HepG2 (cell line): ENCODE measurements around the gene DUSP5. TPM values are rescaled to one million over a fixed set of nuclear protein-coding genes. Genes with fewer than 3 reads are reported as not detected.

Source experiments
- ATAC-seq: fragments of 200-7000 bp; cut with Tn5 transposase; 3 replicates; pipeline ENCODE4 v1.9.1; 2020; ENCODE audit warnings: mild to moderate bottlenecking, moderate library complexity
- BruUV-seq: library from RNA; stranded (reverse); fragments of 400-500 nt; replicated peaks from 2 replicates; lab custom pipeline; 2021; lab: Mats Ljungman, UMichigan
- CTCF ChIA-PET: fragments of 300-600 bp; formaldehyde crosslinking; extraction: SDS; loops from one replicate; lab custom pipeline; 2021; ENCODE audit warnings: low total read pairs, inconsistent platforms, low intra/inter-chr PET ratio; lab: Yijun Ruan, JAX
- POLR2A ChIA-PET: fragments of 350-600 bp; sonication (Branson Sonifier 250); formaldehyde crosslinking; loops from one replicate; lab custom pipeline; 2020; ENCODE audit warnings: antibody characterized with exemption, inconsistent platforms; lab: Yijun Ruan, JAX
- DNase-seq: peaks from one replicate; pipeline ENCODE4 v3.0.0-alpha.2; 2015; ENCODE audit warnings: low spot score
- FAIRE-seq: peaks from 3 replicates; lab custom pipeline; 2011; peaks lifted over from hg19 to GRCh38; lab: Jason Lieb, UNC
- H2AFZ ChIP-seq: one replicate; pipeline ENCODE4 v1.6.1; 2011; ENCODE audit warnings: low read length, inconsistent platforms
- H3K27ac ChIP-seq: fragments of 300-600 bp; 3 replicates; pipeline ENCODE4 v1.8.0; 2011; ENCODE audit warnings: mixed run types, mild to moderate bottlenecking, mixed read lengths, low read length, inconsistent platforms; ENCODE audit not compliant: insufficient read depth; ENCODE audit errors: extremely low read length
- H3K27me3 ChIP-seq, 2 experiments: fragments of 200-600 bp in 1 of 2; 2 replicates in 1 of 2; 3 replicates in 1 of 2; pipeline versions ENCODE4 v1.6.0 to v1.8.0; 2011; ENCODE audit warnings: low read length in 2 of 2, mild to moderate bottlenecking in 2 of 2, moderate library complexity in 2 of 2, inconsistent platforms in 1 of 2; ENCODE audit not compliant: insufficient read depth in 2 of 2, control insufficient read depth in 1 of 2
- H3K36me3 ChIP-seq, 2 experiments: fragments of 200-600 bp in 1 of 2; replicated peaks in 1 of 2; 2 replicates in 1 of 2; 3 replicates in 1 of 2; pipeline versions ENCODE4 v1.5.1 to v1.8.0; 2011; ENCODE audit warnings: low read length in 2 of 2, inconsistent platforms in 1 of 2; ENCODE audit not compliant: insufficient read depth in 2 of 2, control insufficient read depth in 1 of 2
- H3K4me1 ChIP-seq: 2 replicates; pipeline ENCODE4 v1.5.1; 2012; ENCODE audit warnings: low read length, inconsistent platforms; ENCODE audit not compliant: insufficient read depth
- H3K4me2 ChIP-seq: 2 replicates; pipeline ENCODE4 v1.6.0; 2011; ENCODE audit warnings: low read depth, low read length, inconsistent platforms
- H3K4me3 ChIP-seq, 3 experiments: fragments of 200-600 bp in 1 of 3; sonication (generic), shearing (Covaris generic) in 1 of 3; replicated peaks in 1 of 3; 2 replicates each; pipeline ENCODE4 v1.5.1; 2011 to 2016; ENCODE audit warnings: low read length in 3 of 3, inconsistent platforms in 2 of 3, low read depth in 2 of 3, mild to moderate bottlenecking in 2 of 3, control low read depth in 1 of 3, mixed read lengths in 1 of 3; ENCODE audit not compliant: insufficient read depth in 1 of 3
- H3K79me2 ChIP-seq: one replicate; pipeline ENCODE4 v1.6.1; 2011; ENCODE audit warnings: low read length, inconsistent platforms; ENCODE audit not compliant: insufficient read depth
- H3K9ac ChIP-seq: 2 replicates; pipeline ENCODE4 v1.6.0; 2011; ENCODE audit warnings: mild to moderate bottlenecking, low read depth, low read length, inconsistent platforms; ENCODE audit not compliant: insufficient read depth
- H3K9me3 ChIP-seq: 2 replicates; pipeline ENCODE4 v1.5.1; 2012; ENCODE audit warnings: mild to moderate bottlenecking, low read length
- H4K20me1 ChIP-seq: 2 replicates; pipeline ENCODE4 v1.6.0; 2011; ENCODE audit warnings: inconsistent platforms, mild to moderate bottlenecking, low read length, moderate library complexity; ENCODE audit not compliant: insufficient read depth
- EZH2 ChIP-seq: conservative IDR thresholded peaks from 2 replicates; pipeline ENCODE4 v1.6.1; 2012; ENCODE audit warnings: mild to moderate bottlenecking, low read depth, low read length, moderate library complexity
- GRHL1 ChIP-seq: sonication (generic); formaldehyde crosslinking; conservative IDR thresholded peaks from 2 replicates; pipeline ENCODE4 v1.8.0; 2022; ENCODE audit warnings: missing genetic modification reagents
- HDAC2 ChIP-seq: sonication (generic); formaldehyde crosslinking; IDR thresholded peaks from 2 replicates; pipeline ENCODE4 v1.4.0; 2020; ENCODE audit warnings: missing genetic modification reagents
- HIVEP1 ChIP-seq: sonication (generic); formaldehyde crosslinking; IDR thresholded peaks from 2 replicates; pipeline ENCODE4 v1.4.0; 2020; ENCODE audit warnings: mild to moderate bottlenecking, missing genetic modification reagents
- HOXA9 ChIP-seq: sonication (generic); formaldehyde crosslinking; IDR thresholded peaks from 2 replicates; pipeline ENCODE4 v1.8.1; 2022; ENCODE audit warnings: missing genetic modification reagents, mild to moderate bottlenecking, moderate library complexity, borderline replicate concordance
- IRF9 ChIP-seq: sonication (generic); formaldehyde crosslinking; IDR thresholded peaks from 2 replicates; pipeline ENCODE4 v1.8.0; 2022; ENCODE audit warnings: missing genetic modification reagents, mild to moderate bottlenecking, borderline replicate concordance
- MED1 ChIP-seq: sonication (generic); formaldehyde crosslinking; IDR thresholded peaks from 2 replicates; pipeline ENCODE4 v1.4.0; 2020; ENCODE audit warnings: missing genetic modification reagents
- MTA3 ChIP-seq: sonication (generic); formaldehyde crosslinking; IDR thresholded peaks from 2 replicates; pipeline ENCODE4 v1.4.0; 2020; ENCODE audit warnings: missing genetic modification reagents
- RAD51 ChIP-seq: fragments of 450-650 bp; IDR thresholded peaks from 2 replicates; pipeline ENCODE4 v1.6.1; 2016; ENCODE audit warnings: borderline replicate concordance
- RBM22 ChIP-seq: fragments of 200-400 bp; formaldehyde crosslinking; optimal IDR thresholded peaks from 2 replicates; pipeline ENCODE3; 2017; ENCODE audit warnings: mild to moderate bottlenecking, low read length, moderate library complexity
- SNRNP70 ChIP-seq: fragments of 200-400 bp; formaldehyde crosslinking; IDR thresholded peaks from 2 replicates; pipeline ENCODE4 v1.6.1; 2017; ENCODE audit warnings: mild to moderate bottlenecking, low read depth, low read length, moderate library complexity
- TBX3 ChIP-seq: fragments of 450-650 bp; IDR thresholded peaks from 2 replicates; pipeline ENCODE4 v1.6.1; 2017; ENCODE audit warnings: antibody characterized with exemption, mild to moderate bottlenecking, inconsistent platforms, borderline replicate concordance
- ZBTB42 ChIP-seq: sonication (generic); formaldehyde crosslinking; IDR thresholded peaks from 2 replicates; pipeline ENCODE4 v1.5.0; 2020; ENCODE audit warnings: mild to moderate bottlenecking, missing genetic modification reagents
- ZNF549 ChIP-seq: sonication (generic); formaldehyde crosslinking; IDR thresholded peaks from 2 replicates; pipeline ENCODE4 v1.5.0; 2020; ENCODE audit warnings: missing genetic modification reagents
- ZNF619 ChIP-seq: sonication (generic); formaldehyde crosslinking; IDR thresholded peaks from 2 replicates; pipeline ENCODE4 v1.4.0; 2020; ENCODE audit warnings: mild to moderate bottlenecking, missing genetic modification reagents
- ZNF724P ChIP-seq: sonication (generic); formaldehyde crosslinking; IDR thresholded peaks from 2 replicates; pipeline ENCODE4 v1.8.0; 2022; ENCODE audit warnings: missing genetic modification reagents, borderline replicate concordance
- ZNF761 ChIP-seq: sonication (generic); formaldehyde crosslinking; conservative IDR thresholded peaks from 2 replicates; pipeline ENCODE4 v1.4.0; 2020; ENCODE audit warnings: mild to moderate bottlenecking, missing genetic modification reagents
- ZNF775 ChIP-seq: sonication (generic); formaldehyde crosslinking; IDR thresholded peaks from 2 replicates; pipeline ENCODE4 v1.4.0; 2020; ENCODE audit warnings: missing genetic modification reagents, mild to moderate bottlenecking, moderate library complexity, borderline replicate concordance
- ZNF784 ChIP-seq: sonication (generic); formaldehyde crosslinking; IDR thresholded peaks from 2 replicates; pipeline ENCODE4 v1.5.1; 2020; ENCODE audit warnings: missing genetic modification reagents, mild to moderate bottlenecking, borderline replicate concordance
- WGBS: methylation state at CpG from one replicate; pipeline ENCODE4 v1.1.6; 2017; ENCODE audit warnings: low lambda C conversion rate; 5-methylcytosine and 5-hydroxymethylcytosine counted together
- in situ Hi-C: cut with HindIII; loops from 2 replicates; pipeline ENCODE4 v1.10.0; 2017; ENCODE audit warnings: low pct_unique_long_range_greater_than_20kb; ENCODE audit not compliant: extremely low pct_ligation_motif_present
- intact Hi-C: fragments of 100-400 bp; cut with micrococcal nuclease; formaldehyde crosslinking; loops from one replicate; pipeline ENCODE4 v1.10.0; 2022; ENCODE audit not compliant: unreplicated experiment
- polyA plus RNA-seq, 8 experiments: library from polyadenylated mRNA; depleted of rRNA in 3 of 8; stranded (reverse) in 7 of 8; unstranded in 1 of 8; fragments of >200 nt; fragmentation: Illumina TruSeq in 4 of 8; extraction: Trizol in 4 of 8; gene quantifications; 2 replicates each; pipeline versions ENCODE4 v1.2.1 to v1.2.3, GENCODE V29; 2011 to 2016; ENCODE audit warnings: low read depth in 4 of 8, missing spikeins in 1 of 8, mixed read lengths in 1 of 8; ENCODE audit not compliant: insufficient read depth in 1 of 8
- total RNA-seq, 5 experiments: library from RNA; depleted of rRNA; stranded (reverse); fragments of >200 nt; fragmentation: Illumina TruSeq; extraction: Trizol; gene quantifications; 2 replicates each; pipeline ENCODE4 v1.2.3, GENCODE V29; 2016; ENCODE audit warnings: low read depth in 1 of 5
- TF ChIP-seq, protein P1 (sequence below): sonication (generic); formaldehyde crosslinking; IDR thresholded peaks from 2 replicates; pipeline ENCODE4 v1.4.0; 2020; ENCODE audit warnings: missing genetic modification reagents, low read depth, mild to moderate bottlenecking, borderline replicate concordance

DUSP5 gene
- total and polyA plus RNA-seq, 2 of the 13 experiments (the other 11 are each of a cell fraction or from before 2014, with no cell fraction given) = 1.4 to 3.7 TPM

GRCh38 chr10:110548002-110548401 is 50.3 kb downstream of the DUSP5 start:
- peaks cover 0 to 3% of the 10 kb centered on the region in 2 experiments; a peak in 2 of 5 replicates for H3K27me3 ChIP-seq
- no TSS peak for BruUV-seq
- no peak overlapping the region for H3K4me2 ChIP-seq
- no peak overlapping the region for H2AFZ ChIP-seq
- 2% methylated on average over 5 of the region's 5 CpGs for WGBS
- H3K36me3 ChIP-seq = no peaks in the 10 kb centered on the region
- ChIA-PET POLR2A (no interaction called here), CTCF (interaction anchor here (1.5 to 3.3 kb wide), 3 partner anchors 9 to 236 kb away, joined by 4 to 27 read pairs (median 16); no protein-coding TSS in a partner anchor)
- H3K27ac ChIP-seq = no peak overlapping the region
- intact Hi-C loops (no loop called here), in situ Hi-C loops (loop anchor here (5.0 kb wide), 1 partner anchor 196 kb away; no protein-coding TSS in a partner anchor)
- H3K79me2 ChIP-seq = no peaks in the 10 kb centered on the region
- no peak overlapping the region for H3K4me3 ChIP-seq
- no peaks in the 10 kb centered on the region for H3K4me1 ChIP-seq
- no peak for TF ChIP-seq RAD51
- TF ChIP-seq ZNF549 (CRISPR knock-in tag) = no peak
- no peak for TF ChIP-seq EZH2
- TF ChIP-seq MTA3 = no peak
- TF ChIP-seq ZNF775 (CRISPR knock-in tag) = no peak
- TF ChIP-seq HDAC2 (CRISPR knock-in tag) = no peak
- TF ChIP-seq ZNF724P (CRISPR knock-in tag) = no peak
- no peak for TF ChIP-seq HOXA9
- TF ChIP-seq, protein P1, sequence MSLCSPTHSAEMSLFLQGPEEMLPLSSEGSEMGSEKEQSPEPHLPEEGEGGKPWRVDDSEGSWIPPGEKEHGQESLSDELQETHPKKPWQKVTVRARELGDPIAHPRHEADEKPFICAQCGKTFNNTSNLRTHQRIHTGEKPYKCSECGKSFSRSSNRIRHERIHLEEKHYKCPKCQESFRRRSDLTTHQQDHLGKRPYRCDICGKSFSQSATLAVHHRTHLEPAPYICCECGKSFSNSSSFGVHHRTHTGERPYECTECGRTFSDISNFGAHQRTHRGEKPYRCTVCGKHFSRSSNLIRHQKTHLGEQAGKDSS = no peak
- TF ChIP-seq ZNF619 (CRISPR knock-in tag) = no peak
- no peak for TF ChIP-seq MED1 (CRISPR knock-in tag)
- TF ChIP-seq ZNF761 (CRISPR knock-in tag) = no peak
- no peak for TF ChIP-seq TBX3
- no peak for TF ChIP-seq RBM22
- TF ChIP-seq ZNF784 (CRISPR knock-in tag) = no peak
- no peak for TF ChIP-seq GRHL1 (CRISPR knock-in tag)
- TF ChIP-seq HIVEP1 (CRISPR knock-in tag) = no peak
- no peak for TF ChIP-seq IRF9 (CRISPR knock-in tag)
- no peak for TF ChIP-seq SNRNP70
- TF ChIP-seq ZBTB42 (CRISPR knock-in tag) = no peak
- no peak for DNase-seq
- H4K20me1 ChIP-seq = no peaks in the 10 kb centered on the region
- no peak overlapping the region for H3K9ac ChIP-seq
- no peak for ATAC-seq
- no peak for FAIRE-seq
- no peaks in the 10 kb centered on the region for H3K9me3 ChIP-seq
